AG08396 (cell line): ENCODE data around the gene TOMM40L.
"Not testable (repeated sequence)": the region's sequence is repeated elsewhere in the genome, so short reads cannot be mapped to it uniquely, and the experiment has no call there.

Experiments used
- DNase-seq: peaks from one replicate; pipeline ENCODE4 v3.0.0; 2012; ENCODE audit warnings: low spot score, mixed read lengths

Gene TOMM40L

GRCh38 chr1:161222175-161223019 is 3.5 kb upstream of the TOMM40L start:
- no peak for DNase-seq

DNA sequence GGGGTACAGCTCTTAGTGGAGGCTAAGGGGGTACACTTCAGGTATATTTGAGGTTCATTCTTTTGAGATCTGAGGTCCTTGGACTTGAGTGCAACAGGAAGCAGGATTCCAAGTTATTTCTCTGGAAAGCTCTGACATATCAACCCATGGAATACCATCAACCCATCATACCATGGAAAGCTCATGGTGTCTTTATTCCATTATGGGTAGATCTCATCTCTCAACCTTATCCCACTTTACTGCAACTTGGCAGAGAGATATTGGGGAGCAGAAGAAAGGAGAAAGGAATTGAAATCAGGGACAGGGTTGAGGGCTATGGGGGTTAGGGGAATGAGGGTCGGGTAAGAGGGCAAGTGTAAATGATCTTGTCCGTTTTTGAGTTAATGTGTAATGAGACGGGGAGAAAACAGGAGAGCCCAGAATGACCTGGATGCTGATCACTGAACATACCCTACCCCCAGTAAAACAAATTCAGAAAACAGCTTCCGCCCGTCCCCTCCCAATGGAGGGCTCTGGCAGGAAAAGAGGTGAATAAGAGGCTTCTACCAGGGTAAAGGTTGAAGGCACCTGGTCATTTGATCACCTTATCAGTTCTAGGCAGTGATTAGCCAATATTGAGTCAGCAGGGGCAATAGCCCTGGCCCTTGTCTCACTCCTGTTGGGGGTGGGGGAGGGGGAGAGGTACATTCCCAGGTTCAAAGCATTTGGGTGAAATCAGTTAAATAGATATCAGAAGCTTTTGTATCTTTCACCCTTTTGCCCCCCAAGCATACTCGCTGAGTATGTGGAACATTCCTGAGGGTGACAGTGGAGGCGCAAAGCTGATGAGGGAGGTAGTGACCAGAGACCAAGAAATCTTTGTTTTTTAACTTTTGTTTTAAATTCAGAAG is 1.8 kb upstream of the TOMM40L start:
- DNase-seq, result no peak

- DNase-seq, result not testable (repeated sequence)
These were observed 1.2 kb upstream of the TOMM40L start for GRCh38 chr1:161224695-161225087.

DNA sequence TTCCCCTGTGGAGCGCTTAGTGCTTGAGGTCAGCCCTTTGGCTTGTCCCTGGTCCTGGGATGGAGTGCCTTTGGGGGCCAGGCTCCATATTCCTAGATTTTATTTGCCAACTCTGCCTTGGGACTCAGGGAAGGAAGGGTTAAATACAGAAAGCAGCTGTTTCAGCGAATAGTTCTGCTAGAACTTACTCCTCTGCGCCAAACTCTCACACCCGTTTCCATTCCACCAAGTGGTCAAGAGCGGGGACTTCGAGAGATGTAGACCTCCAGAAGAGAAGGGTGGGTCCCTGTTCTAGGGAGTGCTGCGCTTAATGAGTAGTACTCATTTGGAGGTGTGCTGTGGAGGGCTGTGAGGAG is 704 bp upstream of the TOMM40L start:
- DNase-seq, result no peak

- DNase-seq, result no peak
These were observed 456 bp downstream of the TOMM40L start for GRCh38 chr1:161226320-161226711.

DNA sequence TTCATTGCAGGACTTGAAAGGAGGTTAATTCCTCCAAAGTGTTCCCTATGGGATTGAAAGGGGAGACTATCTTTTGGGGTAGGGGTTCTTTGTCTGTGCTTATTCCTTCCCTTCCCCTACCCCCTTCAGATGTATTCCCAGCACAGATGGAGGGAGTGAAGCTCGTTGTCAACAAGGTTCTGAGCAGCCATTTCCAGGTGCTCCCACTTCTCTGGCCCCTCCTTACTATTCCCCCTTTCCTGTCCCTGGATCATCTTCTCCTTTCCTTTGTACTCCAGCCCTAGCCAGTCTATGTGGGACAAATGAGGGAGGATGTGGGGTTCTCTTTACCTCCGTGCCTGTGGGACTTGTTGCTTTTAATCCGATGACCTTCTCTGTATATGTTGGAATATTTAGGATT is 899 bp downstream of the TOMM40L start:
- DNase-seq, result no peak

- DNase-seq, result peak; percentile 69
These were observed 1.5 kb downstream of the TOMM40L start for GRCh38 chr1:161227196-161227871.

DNA sequence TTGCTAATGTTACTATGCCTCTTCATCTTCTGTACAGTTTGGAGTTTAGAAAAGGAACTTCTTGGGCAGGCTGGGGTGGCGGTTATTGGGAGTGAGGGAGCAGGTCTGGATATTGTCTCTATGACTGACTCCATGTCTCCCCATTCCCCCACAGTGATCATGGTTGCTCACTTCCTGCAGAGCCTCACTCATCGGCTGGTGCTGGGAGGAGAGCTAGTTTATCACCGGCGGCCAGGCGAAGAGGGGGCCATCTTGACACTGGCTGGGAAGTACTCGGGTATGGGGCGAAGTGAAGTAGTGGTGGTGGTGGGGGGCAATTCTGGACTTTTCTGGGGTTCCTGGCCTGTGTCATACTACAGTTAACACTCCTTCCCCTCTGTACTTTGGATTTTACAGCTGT is 2.2 kb downstream of the TOMM40L start:
- DNase-seq, result no peak

- no peak for DNase-seq
These were observed 4.0 kb downstream of the TOMM40L start for GRCh38 chr1:161229896-161230295.

GRCh38 chr1:161230762-161231161 is 4.9 kb downstream of the TOMM40L start:
- no peak for DNase-seq

- no peak for DNase-seq
These were observed 7.2 kb downstream of the TOMM40L start for GRCh38 chr1:161233102-161233501.

GRCh38 chr1:161235957-161236775 is 10.3 kb downstream of the TOMM40L start:
- DNase-seq, result no peak

GRCh38 chr1:161238039-161238473 is 12.2 kb downstream of the TOMM40L start, which contains the start of gene NR1I3:
TSS of gene NR1I3 (minus strand) at chr1:161238203. CDS start at chr1:161236565, 1,638 bp downstream.
- no peak for DNase-seq

GRCh38 chr1:161241682-161242081 is 15.8 kb downstream of the TOMM40L start:
- DNase-seq, result no peak

DNA sequence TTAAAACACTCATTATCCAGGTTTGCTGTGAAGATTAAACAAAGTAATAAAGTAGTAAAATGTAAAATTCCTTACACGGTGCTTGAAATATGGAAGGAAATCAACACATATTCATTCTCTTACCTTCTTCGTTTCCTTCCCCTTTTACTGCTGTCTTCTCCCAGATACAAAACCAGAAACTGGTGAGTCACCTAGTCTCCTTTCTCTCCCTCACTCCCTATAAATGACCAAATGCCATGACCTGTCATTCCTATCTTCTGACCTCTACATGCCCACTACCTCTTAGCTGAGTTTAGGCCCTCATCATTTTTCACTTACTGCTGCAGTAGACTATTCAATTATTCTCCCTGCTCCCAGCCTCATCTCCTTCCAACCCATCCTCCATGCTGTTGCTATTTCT is 16.5 kb downstream of the TOMM40L start:
- DNase-seq, result no peak

DNA sequence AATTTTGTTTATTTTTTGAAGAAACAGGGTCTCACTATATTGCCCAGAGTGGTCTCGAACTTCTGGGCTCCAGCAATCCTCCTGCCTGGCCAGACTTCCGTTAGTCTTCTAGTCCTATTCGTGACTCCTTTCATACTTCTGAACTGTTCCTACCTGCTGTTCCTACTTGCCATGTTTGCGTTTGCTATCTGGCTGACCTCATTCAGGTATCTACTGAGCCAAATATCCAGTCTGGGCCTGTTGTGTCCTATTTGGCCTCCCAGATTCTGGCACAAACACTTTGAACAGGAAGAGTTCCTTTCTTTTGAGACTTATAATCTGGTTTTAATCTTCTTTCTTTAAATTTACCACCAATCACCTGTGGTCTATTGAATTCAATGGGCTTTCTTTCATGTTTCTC is 19.0 kb downstream of the TOMM40L start:
- DNase-seq, result no peak

- not testable (repeated sequence) for DNase-seq
These were observed 24.2 kb downstream of the TOMM40L start for GRCh38 chr1:161250100-161250499.

GRCh38 chr1:161250829-161251228 is 25.0 kb downstream of the TOMM40L start:
- no peak for DNase-seq

DNA sequence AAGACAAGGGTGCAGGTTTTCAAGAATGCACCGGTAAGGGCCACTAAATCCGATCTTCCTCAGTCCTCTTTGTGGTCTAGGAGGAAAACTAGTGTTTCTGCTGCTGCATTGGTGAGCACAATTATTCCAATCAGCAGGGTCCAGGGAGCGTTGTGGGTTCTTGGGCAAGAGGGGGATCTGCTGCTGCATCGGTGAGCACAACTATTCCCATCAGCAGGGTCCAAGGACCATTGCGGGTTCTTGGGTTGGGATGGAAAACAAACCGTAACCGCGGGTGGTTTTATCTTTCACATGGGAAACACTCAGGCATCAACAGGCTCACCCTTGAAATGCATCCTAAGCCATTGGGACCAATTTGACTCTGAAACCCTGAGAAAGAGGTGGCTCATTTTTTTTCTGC is 25.7 kb downstream of the TOMM40L start:
- no peak for DNase-seq

GRCh38 chr1:161255302-161255701 is 29.4 kb downstream of the TOMM40L start:
- DNase-seq, result not testable (repeated sequence)

DNA sequence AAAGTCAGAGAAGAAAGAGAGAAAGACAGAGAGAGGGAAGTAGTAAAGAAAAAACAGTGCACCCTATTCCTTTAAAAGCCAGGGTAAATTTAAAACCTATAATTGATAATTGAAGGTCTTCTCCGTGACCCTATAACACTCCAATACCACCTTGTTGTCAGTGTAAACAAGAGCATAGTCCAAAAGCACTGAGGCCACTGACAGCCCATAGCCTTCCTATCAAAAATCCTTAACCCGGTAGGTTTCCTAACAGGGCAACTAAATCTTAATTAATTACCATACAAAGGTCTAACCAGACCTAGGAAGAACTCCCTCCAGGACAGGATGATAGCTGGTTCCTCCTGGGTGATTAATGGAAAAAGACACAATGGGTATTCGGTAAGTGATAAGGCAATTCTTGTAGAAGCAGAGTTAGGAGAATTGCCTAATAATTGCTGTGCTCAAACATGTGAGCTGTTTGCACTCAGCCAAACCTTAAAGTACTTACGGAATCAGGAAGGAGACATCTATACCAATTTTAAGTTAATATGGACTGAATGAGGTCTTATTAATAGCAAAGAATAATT is 30.2 kb downstream of the TOMM40L start:
- not testable (repeated sequence) for DNase-seq
